ENCODE data around the gene LRP10. TPM values are rescaled to one million over a fixed set of nuclear protein-coding genes. Genes with fewer than 3 reads are reported as not detected.
"Not testable (repeated sequence)": the region's sequence is repeated elsewhere in the genome, so short reads cannot be mapped to it uniquely, and the experiment has no call there.

The LRP10 gene
- total RNA-seq, 4 donors from 2014 or later, result 97.8 to 170 (median 157) TPM

GRCh38 chr14:22905627-22906026, 34.1 kb downstream of the LRP10 start:
- no peak overlapping the region for H3K27ac ChIP-seq
- 94% methylated on average over 4 of the region's 4 CpGs for WGBS
- DNase-seq (ENCODE audit: low spot score in 2 of 2), result no peak
- no peaks in the 10 kb centered on the region for H3K27me3 ChIP-seq
- H3K4me3 ChIP-seq, result no peak overlapping the region
- TF ChIP-seq POLR2AphosphoS5 (IDR thresholded peaks at IDR 0.05) (no peak), POLR2A (IDR thresholded peaks at IDR 0.05) (no peak), CTCF (IDR thresholded peaks at IDR 0.05) (no peak), EP300 (IDR thresholded peaks at IDR 0.05) (no peak)
- peaks cover 7% of the 10 kb centered on the region for H3K4me1 ChIP-seq
- peaks cover 92% of the 10 kb centered on the region for H3K36me3 ChIP-seq
- H3K9me3 ChIP-seq, result no peaks in the 10 kb centered on the region

GRCh38 chr14:22906073-22906472, 34.5 kb downstream of the LRP10 start:
- TF ChIP-seq EP300 (IDR thresholded peaks at IDR 0.05), result no peak
- TF ChIP-seq CTCF (IDR thresholded peaks at IDR 0.05), result no peak
- no peak for TF ChIP-seq POLR2AphosphoS5 (IDR thresholded peaks at IDR 0.05)
- no peak for TF ChIP-seq POLR2A (IDR thresholded peaks at IDR 0.05)
- 95% methylated on average over 20 of the region's 20 CpGs for WGBS
- Histone ChIP-seq H3K4me3 (no peak overlapping the region), H3K36me3 (peaks cover 92% of the 10 kb centered on the region), H3K9me3 (no peaks in the 10 kb centered on the region), H3K27ac (no peak overlapping the region), H3K27me3 (no peaks in the 10 kb centered on the region), H3K4me1 (peaks cover 7% of the 10 kb centered on the region)
- DNase-seq (ENCODE audit: low spot score in 2 of 2), result no peak

GRCh38 chr14:22907429-22907828, 35.9 kb downstream of the LRP10 start:
- H3K27me3 ChIP-seq, result no peaks in the 10 kb centered on the region
- H3K36me3 ChIP-seq, result peaks cover 84% of the 10 kb centered on the region
- no peak overlapping the region for H3K4me3 ChIP-seq
- H3K27ac ChIP-seq, result no peak overlapping the region
- 86% methylated on average over 3 of the region's 3 CpGs for WGBS
- H3K9me3 ChIP-seq, result no peaks in the 10 kb centered on the region
- peaks cover 7% of the 10 kb centered on the region for H3K4me1 ChIP-seq
- TF ChIP-seq POLR2A (IDR thresholded peaks at IDR 0.05), result no peak
- TF ChIP-seq EP300 (IDR thresholded peaks at IDR 0.05), result no peak
- TF ChIP-seq CTCF (IDR thresholded peaks at IDR 0.05), result no peak
- TF ChIP-seq POLR2AphosphoS5 (IDR thresholded peaks at IDR 0.05), result no peak
- no peak for DNase-seq (ENCODE audit: low spot score in 2 of 2)

- Histone ChIP-seq H3K4me1 (peaks cover 5% of the 10 kb centered on the region), H3K36me3 (peaks cover 75% of the 10 kb centered on the region), H3K27me3 (no peaks in the 10 kb centered on the region), H3K27ac (no peak overlapping the region), H3K4me3 (no peak overlapping the region), H3K9me3 (no peaks in the 10 kb centered on the region)
- 87% methylated on average over 8 of the region's 8 CpGs for WGBS
- TF ChIP-seq POLR2A (IDR thresholded peaks at IDR 0.05), result no peak
- TF ChIP-seq EP300 (IDR thresholded peaks at IDR 0.05), result no peak
- TF ChIP-seq CTCF (IDR thresholded peaks at IDR 0.05), result no peak
- TF ChIP-seq POLR2AphosphoS5 (IDR thresholded peaks at IDR 0.05), result no peak
- no peak for DNase-seq (ENCODE audit: low spot score in 2 of 2)
Measured at GRCh38 chr14:22908601-22909000, 37.1 kb downstream of the LRP10 start.

- H3K27me3 ChIP-seq, result no peaks in the 10 kb centered on the region
- peaks cover 5% of the 10 kb centered on the region for H3K4me1 ChIP-seq
- WGBS, result 91% methylated on average over 5 of the region's 5 CpGs
- TF ChIP-seq POLR2A (IDR thresholded peaks at IDR 0.05) (no peak), EP300 (IDR thresholded peaks at IDR 0.05) (no peak), CTCF (IDR thresholded peaks at IDR 0.05) (no peak), POLR2AphosphoS5 (IDR thresholded peaks at IDR 0.05) (no peak)
- H3K36me3 ChIP-seq, result peaks cover 51% of the 10 kb centered on the region
- no peak overlapping the region for H3K27ac ChIP-seq
- no peaks in the 10 kb centered on the region for H3K9me3 ChIP-seq
- no peak for DNase-seq (ENCODE audit: low spot score in 2 of 2)
- H3K4me3 ChIP-seq, result no peak overlapping the region
Measured at GRCh38 chr14:22910916-22911315, 39.4 kb downstream of the LRP10 start.

- not testable (repeated sequence) for DNase-seq (ENCODE audit: low spot score in 2 of 2); H3K27ac ChIP-seq; H3K9me3 ChIP-seq; H3K27me3 ChIP-seq; H3K4me3 ChIP-seq
- H3K4me1 ChIP-seq, result peaks cover 31% of the 10 kb centered on the region
- 97% methylated on average over 4 of the region's 4 CpGs for WGBS
- H3K36me3 ChIP-seq, result peaks cover 13% of the 10 kb centered on the region
Measured at GRCh38 chr14:22914836-22915235, 43.3 kb downstream of the LRP10 start.
